Lower leg skin (tissue), 3 donors: ENCODE measurements around the gene WDR74.

ENCODE experiments used
- POLR2A ChIP-seq, 2 donors: fragments of 450-650 bp; IDR thresholded peaks; one replicate each; pipeline ENCODE4 v1.6.1; 2016 to 2017; ENCODE audit warnings: antibody characterized with exemption in 2 of 2, mild to moderate bottlenecking in 1 of 2, moderate library complexity in 1 of 2
- TF ChIP-seq, protein P1 (sequence below), 3 donors: fragments of 450-650 bp; IDR thresholded peaks; one replicate each; pipeline ENCODE4 v1.5.1; 2016; ENCODE audit warnings: antibody characterized with exemption in 3 of 3, mild to moderate bottlenecking in 3 of 3, moderate library complexity in 2 of 3

DNA sequence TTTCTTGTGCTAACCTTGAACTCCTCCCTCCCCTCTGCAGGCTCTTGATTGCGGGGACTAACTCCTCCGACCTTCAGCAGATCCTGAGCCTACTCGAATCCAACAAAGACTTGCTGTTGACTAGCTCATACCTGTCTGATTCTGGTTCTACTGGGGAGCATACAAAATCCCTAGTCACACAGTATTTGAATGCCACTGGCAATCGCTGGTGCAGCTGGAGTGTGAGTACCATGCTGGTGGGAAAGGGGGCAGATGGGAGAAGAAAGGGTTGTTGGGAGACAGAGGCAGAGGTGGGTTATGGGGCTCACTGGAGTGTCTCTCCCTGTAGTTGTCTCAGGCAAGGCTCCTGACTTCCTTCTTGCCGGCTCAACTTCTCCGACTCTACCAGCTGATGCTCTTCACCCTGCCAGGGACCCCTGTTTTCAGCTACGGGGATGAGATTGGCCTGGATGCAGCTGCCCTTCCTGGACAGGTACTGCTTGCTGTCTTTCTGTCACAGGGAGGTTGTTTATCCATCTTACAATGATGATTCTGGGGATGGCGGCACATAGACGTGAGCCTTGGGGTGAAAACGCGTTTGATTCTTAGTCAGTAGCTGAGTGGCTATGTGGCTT, 45.9 kb upstream of the WDR74 start:
- TF ChIP-seq, protein P1, sequence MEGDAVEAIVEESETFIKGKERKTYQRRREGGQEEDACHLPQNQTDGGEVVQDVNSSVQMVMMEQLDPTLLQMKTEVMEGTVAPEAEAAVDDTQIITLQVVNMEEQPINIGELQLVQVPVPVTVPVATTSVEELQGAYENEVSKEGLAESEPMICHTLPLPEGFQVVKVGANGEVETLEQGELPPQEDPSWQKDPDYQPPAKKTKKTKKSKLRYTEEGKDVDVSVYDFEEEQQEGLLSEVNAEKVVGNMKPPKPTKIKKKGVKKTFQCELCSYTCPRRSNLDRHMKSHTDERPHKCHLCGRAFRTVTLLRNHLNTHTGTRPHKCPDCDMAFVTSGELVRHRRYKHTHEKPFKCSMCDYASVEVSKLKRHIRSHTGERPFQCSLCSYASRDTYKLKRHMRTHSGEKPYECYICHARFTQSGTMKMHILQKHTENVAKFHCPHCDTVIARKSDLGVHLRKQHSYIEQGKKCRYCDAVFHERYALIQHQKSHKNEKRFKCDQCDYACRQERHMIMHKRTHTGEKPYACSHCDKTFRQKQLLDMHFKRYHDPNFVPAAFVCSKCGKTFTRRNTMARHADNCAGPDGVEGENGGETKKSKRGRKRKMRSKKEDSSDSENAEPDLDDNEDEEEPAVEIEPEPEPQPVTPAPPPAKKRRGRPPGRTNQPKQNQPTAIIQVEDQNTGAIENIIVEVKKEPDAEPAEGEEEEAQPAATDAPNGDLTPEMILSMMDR (IDR thresholded peaks at IDR 0.05), result no peak
- TF ChIP-seq POLR2A (IDR thresholded peaks at IDR 0.05), result no peak
